Stimulated activated CD8-positive, alpha-beta memory T cell treated with anti-CD3 and anti-CD28 coated beads, Interleukin-15, amount 100 ng/mL, for 24 hours (primary cell): ENCODE data around the gene KCNIP4.

ENCODE experiments used
- DNase-seq: peaks from one replicate; pipeline ENCODE4 v3.0.0-alpha.2; 2020; ENCODE audit warnings: low read depth

The KCNIP4 gene

GRCh38 chr4:20954541-20954940 lies 994.0 kb downstream of the KCNIP4 start:
- no peak for DNase-seq

DNA sequence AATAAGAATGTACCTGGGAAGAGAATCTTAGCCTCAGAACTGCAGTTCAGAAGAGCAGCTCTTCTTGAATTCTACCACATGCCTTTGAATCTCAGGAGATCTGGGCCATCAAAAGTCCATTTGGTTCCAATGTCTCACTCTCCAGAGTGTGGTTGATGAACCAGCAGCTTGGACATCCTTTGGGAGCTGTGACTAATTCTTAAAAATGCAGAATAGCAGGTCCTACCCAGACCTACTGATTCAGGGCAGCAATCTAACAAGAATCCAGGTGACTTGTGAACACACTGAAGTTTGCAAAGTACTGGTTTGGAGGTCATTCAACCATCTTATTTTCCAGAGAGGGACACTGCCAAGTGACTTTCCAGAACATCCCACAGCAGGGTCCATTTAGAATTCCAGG lies 1003.6 kb downstream of the KCNIP4 start:
- no peak for DNase-seq

GRCh38 chr4:20944451-20944850 lies 1004.1 kb downstream of the KCNIP4 start:
- no peak for DNase-seq

GRCh38 chr4:20938204-20938603 lies 1010.4 kb downstream of the KCNIP4 start:
- DNase-seq, result no peak

DNA sequence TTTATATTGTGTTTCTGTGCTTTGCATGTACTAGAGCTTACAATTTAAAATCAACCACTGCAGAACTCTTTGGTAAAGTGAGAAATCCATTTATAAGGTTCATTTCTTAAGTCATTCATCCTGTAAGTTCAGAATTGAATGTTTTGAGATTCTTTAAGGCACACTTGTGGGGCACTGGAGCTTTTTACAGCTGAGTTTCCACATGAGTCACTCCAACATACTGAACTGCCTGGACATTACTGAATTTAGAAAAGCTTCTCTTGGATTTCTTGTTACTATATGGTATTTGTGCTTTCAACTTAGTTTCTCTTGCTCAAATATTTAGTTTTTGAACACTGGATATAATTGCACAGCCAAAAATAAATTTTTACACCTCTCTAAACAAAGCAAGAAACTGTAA lies 1022.0 kb downstream of the KCNIP4 start:
- no peak for DNase-seq

GRCh38 chr4:20925176-20925575 lies 1023.4 kb downstream of the KCNIP4 start:
- no peak for DNase-seq

DNA sequence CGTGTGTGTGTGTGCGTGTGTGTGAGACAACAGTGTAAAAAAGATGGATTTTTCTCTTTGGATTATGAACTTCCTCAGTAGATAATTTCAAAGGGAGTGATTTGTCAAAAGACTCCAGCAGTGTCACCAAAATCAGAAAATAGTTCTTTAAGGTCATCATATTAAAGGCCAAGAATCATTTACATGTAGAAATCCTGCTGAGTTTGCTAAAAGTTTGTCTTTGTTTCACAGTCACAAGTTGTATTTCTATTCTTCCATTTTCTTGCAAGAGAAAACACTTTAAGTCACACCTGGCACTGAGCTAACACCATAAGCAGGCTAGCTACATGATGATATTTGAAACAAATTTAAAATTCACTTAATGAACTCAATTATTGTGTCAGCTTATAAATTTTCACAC lies 1025.6 kb downstream of the KCNIP4 start:
- no peak for DNase-seq

DNA sequence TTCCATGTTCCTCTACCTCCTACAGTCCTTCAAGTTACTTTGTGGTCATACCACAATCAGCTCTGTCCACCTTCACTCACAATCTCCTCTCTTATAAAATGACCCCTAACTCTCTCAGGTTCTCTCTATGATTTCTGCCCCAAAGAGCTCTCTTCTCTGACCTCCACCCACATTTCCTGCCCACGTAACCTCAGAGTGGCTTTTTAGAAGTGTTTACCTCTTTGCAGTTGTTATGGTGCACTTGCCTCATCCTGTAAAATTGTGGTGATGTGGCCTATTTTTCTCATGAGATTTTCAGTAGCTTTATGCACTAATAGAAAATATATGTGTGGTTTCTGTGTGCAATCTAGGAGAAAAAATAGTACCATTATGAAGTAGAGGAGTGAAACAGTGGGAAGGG lies 1032.5 kb downstream of the KCNIP4 start:
- no peak for DNase-seq

- DNase-seq, result no peak
Observed at GRCh38 chr4:20904966-20905365, 1043.6 kb downstream of the KCNIP4 start.

DNA sequence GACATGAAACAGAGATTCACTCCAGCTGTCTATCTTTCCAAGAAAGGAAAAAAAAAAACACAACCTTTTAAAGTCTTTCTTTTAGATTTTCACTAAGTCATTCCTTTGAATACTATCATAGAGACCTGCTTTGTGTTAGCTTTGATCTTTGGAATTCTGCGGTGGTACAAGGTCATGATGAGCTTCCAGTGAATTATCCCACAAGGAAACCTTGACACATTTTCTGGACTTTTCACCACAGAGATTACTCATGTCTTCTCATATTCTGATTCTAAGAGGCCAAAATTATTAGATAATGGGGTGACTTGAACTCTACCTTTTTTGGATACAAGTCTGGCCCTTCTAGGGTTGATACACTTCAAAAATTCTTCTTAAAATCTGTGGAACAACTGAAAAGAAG lies 1046.7 kb downstream of the KCNIP4 start:
- no peak for DNase-seq

DNA sequence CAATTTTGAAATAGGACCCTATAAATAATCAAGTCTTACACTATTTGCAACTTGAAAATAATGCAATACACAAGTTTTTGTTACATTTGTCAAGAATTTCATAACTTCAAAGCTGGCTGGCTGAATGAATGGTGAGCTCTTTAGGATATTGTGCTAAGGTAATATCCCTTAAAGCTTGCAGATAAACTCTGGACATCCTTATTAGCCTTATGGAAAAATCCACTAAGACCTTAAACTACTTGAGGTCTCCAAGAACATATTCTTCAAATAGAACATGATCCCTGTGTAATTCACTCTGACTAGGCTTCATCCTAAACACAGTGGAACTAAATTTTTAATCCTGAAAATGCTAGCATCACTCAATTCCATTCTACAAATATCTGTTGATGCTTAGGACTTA lies 1049.0 kb downstream of the KCNIP4 start:
- no peak for DNase-seq

DNA sequence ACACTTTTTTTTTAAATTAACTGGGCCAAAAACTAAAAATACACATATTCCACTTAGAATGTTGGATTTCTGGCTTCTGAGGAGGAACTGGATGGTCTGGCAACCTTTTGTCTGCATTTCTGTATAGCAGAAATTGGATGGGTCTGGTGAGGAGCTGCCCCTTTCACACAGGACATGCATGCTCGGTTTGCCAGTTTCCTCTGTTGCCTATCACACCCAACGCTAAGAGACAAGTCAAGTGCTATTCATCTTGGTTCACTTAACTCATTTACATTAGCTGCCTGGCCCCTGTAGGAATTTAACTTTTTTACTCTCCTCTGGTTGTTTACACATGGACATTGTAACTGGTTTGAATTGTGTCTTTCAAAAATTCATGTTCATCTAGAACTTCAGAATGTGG lies 1052.6 kb downstream of the KCNIP4 start:
- no peak for DNase-seq

- DNase-seq, result no peak
Observed at GRCh38 chr4:20895208-20895607, 1053.4 kb downstream of the KCNIP4 start.

- DNase-seq, result no peak
Observed at GRCh38 chr4:20890761-20891160, 1057.8 kb downstream of the KCNIP4 start.

GRCh38 chr4:20889901-20890300 lies 1058.7 kb downstream of the KCNIP4 start:
- no peak for DNase-seq

- no peak for DNase-seq
Observed at GRCh38 chr4:20883677-20884076, 1064.9 kb downstream of the KCNIP4 start.

GRCh38 chr4:20883231-20883630 lies 1065.3 kb downstream of the KCNIP4 start:
- no peak for DNase-seq

DNA sequence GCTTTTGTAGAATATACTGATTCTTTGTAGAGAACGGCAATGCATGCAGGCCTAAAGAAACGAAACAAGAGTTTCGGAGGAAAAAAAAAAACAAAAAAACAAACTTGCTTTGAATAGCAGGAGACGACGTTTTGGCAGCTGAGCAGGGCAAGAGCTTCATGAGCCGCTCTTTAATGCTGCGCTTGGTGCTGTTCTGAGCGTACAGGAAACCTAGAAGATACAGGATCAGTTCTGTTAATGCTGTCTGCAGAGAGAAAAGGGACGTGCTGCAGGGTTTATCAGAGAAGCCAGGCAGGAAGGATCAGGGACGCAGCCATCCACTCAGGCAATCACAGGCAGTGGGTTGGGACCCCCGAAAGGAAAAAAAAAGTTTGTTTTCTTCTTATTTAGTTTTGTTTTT lies 1066.1 kb downstream of the KCNIP4 start:
- no peak for DNase-seq

- DNase-seq, result no peak
Observed at GRCh38 chr4:20881658-20882057, 1066.9 kb downstream of the KCNIP4 start.

- no peak for DNase-seq
Observed at GRCh38 chr4:20878806-20879205, 1069.8 kb downstream of the KCNIP4 start.

DNA sequence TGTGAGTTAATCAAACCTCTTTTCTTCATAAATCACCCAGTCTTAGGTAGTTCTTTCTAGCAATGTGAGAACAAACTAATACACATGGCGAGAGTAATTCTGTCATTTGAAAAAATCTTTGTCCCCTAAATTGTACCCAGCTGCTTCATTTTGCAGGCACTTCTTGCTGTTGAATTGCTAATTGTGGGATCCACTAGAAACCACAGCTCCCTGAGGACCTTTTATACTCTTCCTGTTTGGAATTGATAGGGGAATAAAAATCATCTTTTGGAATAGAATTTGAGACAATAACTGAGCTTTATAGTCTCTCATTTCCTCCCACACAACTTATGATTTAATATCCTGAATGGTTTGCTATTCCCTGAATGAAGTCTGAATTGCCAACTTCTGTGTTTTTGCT lies 1078.1 kb downstream of the KCNIP4 start:
- no peak for DNase-seq

- DNase-seq, result no peak
Observed at GRCh38 chr4:20868108-20868507, 1080.5 kb downstream of the KCNIP4 start.

DNA sequence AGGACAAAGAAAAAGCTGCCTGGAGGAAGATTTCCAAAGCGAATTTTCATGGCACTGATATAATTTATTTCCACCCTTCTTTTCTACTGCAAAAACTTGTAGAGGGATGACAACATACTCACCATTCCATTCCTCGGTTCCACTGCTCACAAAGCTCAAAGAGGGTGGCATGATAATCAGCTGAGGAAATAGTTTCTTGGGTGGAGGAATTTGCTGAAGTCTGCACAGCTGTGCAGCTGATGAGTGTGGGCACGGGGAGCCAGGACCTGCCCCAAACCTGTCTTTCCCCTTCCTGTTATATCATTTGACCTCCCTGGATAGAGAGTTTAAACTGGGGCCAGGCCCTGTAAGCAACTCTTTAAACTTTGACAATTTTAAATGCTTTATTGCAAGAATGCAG lies 1087.7 kb downstream of the KCNIP4 start:
- DNase-seq, result no peak

DNA sequence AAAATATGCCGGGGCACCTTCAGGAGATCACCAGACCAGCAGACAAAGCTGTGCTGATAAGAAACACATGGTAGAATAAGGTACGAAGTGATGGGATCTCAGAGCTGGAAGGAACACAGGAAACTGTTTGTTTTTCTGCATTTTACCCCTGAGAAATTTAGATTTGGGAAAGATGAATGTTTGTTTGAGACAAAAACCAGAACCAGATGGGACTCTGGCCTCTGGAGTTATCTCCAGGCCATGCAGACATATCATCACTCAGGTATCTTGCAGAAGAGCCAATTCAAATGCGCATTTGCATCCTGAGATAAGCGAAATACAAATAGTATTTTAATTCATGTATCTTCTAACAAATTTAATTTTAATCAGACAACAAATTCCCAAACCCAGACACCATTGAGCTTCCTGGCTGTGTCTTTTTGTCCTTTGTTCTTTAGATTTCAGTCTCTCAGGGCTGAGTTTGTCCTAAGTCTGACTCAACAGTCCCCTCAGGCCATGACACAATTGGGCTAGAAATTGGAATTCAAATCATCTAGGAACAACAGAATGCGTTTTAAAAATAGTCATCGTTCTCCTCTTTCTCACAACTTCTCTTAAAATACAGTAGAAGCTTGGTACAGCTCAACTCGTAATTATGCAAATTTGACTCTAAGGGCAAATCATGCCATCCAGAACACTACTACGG lies 1089.3 kb downstream of the KCNIP4 start:
- DNase-seq, result no peak

GRCh38 chr4:20857081-20857480 lies 1091.5 kb downstream of the KCNIP4 start:
- no peak for DNase-seq
